GM12872 (cell line): ENCODE measurements around the gene MKX.

ENCODE experiments used
- TF ChIP-seq, protein P1 (sequence below): IDR thresholded peaks from 3 replicates; pipeline ENCODE4 v1.5.1; 2011; ENCODE audit warnings: low read depth, mild to moderate bottlenecking, low read length, moderate library complexity; ENCODE audit not compliant: insufficient read depth

Gene MKX, protein sequence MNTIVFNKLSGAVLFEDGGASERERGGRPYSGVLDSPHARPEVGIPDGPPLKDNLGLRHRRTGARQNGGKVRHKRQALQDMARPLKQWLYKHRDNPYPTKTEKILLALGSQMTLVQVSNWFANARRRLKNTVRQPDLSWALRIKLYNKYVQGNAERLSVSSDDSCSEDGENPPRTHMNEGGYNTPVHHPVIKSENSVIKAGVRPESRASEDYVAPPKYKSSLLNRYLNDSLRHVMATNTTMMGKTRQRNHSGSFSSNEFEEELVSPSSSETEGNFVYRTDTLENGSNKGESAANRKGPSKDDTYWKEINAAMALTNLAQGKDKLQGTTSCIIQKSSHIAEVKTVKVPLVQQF

GRCh38 chr10:27745732-27746396, at the start of gene MKX:
Gene MKX (minus strand): TSS chr10:27745819. CDS start chr10:27743415, 2,404 bp downstream.
- TF ChIP-seq, protein P1, sequence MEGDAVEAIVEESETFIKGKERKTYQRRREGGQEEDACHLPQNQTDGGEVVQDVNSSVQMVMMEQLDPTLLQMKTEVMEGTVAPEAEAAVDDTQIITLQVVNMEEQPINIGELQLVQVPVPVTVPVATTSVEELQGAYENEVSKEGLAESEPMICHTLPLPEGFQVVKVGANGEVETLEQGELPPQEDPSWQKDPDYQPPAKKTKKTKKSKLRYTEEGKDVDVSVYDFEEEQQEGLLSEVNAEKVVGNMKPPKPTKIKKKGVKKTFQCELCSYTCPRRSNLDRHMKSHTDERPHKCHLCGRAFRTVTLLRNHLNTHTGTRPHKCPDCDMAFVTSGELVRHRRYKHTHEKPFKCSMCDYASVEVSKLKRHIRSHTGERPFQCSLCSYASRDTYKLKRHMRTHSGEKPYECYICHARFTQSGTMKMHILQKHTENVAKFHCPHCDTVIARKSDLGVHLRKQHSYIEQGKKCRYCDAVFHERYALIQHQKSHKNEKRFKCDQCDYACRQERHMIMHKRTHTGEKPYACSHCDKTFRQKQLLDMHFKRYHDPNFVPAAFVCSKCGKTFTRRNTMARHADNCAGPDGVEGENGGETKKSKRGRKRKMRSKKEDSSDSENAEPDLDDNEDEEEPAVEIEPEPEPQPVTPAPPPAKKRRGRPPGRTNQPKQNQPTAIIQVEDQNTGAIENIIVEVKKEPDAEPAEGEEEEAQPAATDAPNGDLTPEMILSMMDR, result no peak

DNA sequence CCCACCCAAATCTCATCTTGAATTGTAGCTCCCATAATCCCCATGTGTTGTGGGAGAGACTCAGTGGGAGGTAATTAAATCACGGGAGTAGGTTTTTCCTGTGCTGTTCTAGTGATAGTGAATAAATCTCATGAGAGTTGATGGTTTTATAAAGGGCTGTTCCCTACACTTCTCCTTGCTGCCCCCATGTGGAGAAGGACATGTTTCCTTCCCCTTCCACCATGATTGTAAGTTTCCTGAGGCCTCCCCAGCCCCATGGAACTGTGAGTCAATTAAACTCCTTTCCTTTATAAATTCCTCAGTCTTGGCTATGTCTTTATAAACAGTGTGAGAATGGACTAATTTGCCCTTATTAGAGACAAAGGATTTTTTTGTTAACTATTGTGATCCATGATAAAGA, 48.5 kb upstream of the MKX start:
- TF ChIP-seq, protein P1, result no peak

DNA sequence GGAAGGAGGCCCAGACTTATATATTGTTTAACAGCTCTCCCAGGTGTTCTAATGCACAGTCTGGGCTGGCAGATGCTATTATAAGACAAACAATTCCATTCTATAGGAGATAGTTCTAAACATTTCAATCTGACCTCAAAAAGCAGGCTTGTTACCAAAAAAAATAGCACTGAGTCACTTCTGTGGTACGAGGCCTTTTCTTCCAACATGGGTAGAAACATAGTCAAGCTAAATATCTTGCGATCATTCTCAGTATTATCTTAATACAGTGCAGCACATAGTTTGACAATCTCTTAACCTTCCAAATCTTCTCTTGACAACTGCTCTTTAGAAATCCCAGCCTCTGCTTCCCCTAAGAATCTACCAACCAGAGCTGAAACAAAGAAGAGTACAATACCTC, 46.6 kb upstream of the MKX start:
- TF ChIP-seq, protein P1, result no peak

DNA sequence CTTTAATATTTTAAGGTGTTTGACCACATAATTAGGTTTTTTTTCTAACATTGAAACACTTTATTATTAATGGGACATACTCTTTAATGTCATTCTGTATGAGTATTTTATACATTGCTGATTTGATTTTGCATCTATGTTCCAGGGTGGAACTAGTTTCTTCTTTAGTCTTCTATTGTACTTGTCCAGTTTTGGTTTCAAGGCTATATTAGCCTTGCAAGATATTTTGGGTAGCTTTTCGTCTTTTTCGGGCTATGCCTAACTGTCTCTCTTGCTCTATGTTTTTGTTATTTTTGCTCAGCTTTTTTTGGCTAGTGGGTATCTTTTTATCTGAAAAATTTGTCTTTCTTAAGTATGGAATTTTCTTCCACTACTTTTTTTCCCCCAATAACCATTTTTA, 38.7 kb upstream of the MKX start:
- TF ChIP-seq, protein P1, result no peak

GRCh38 chr10:27783660-27784059, 38.0 kb upstream of the MKX start:
- TF ChIP-seq, protein P1, result peak; percentile 38

DNA sequence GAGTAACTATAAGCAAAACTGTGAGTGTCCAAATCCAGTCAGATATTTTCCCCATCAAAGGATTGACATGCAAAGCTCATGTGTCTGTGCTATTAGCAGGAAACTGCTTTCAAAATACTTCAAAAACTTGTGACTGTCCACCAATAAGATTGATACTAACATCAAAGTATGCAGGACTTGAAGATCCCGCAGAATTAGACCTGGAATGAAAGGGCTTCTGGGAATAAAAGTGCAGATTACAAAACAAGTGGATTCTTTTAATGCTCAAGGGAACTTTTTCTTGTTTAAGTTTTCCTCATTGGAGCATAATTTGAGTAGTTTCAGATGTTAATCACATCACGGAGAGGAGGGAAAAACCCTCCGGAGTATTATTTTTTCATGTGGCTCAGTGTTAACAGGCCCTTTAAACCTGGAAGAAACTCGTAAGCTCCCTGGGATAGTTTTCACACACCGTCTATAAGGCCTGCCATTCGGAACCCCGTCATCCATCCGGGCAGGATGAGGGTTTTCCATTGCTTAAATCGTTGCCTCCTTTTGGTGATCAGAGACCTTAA, 33.9 kb upstream of the MKX start:
- TF ChIP-seq, protein P1, result no peak

- TF ChIP-seq, protein P1, result no peak
Measured at GRCh38 chr10:27774831-27775230, 29.2 kb upstream of the MKX start.
